HG03045 (cell line): Measurements from ENCODE around the gene ACIN1.

Experiments
- ATAC-seq: cut with Tn5 transposase; IDR thresholded peaks from one replicate; pipeline ENCODE4 v1.9.1; 2021; ENCODE audit warnings: mild to moderate bottlenecking, moderate library complexity; ENCODE audit not compliant: unreplicated experiment

The ACIN1 gene

GRCh38 chr14:23086565-23086964 is 8.4 kb downstream of the ACIN1 start:
- no peak for ATAC-seq

GRCh38 chr14:23085458-23085857 is 9.5 kb downstream of the ACIN1 start:
- no peak for ATAC-seq

- no peak for ATAC-seq
These were observed 14.5 kb downstream of the ACIN1 start for GRCh38 chr14:23080474-23080873.

- no peak for ATAC-seq
These were observed 15.2 kb downstream of the ACIN1 start for GRCh38 chr14:23079716-23080115.

- ATAC-seq = no peak
These were observed 16.2 kb downstream of the ACIN1 start for GRCh38 chr14:23078692-23079116.

GRCh38 chr14:23077962-23078361 is 17.0 kb downstream of the ACIN1 start:
- ATAC-seq = no peak

GRCh38 chr14:23076785-23077408 is 18.0 kb downstream of the ACIN1 start:
- ATAC-seq = no peak

- no peak for ATAC-seq
These were observed 20.0 kb downstream of the ACIN1 start for GRCh38 chr14:23074906-23075305.

GRCh38 chr14:23071921-23072539 is 22.9 kb downstream of the ACIN1 start:
- ATAC-seq = no peak

GRCh38 chr14:23071244-23071920 is 23.6 kb downstream of the ACIN1 start:
- ATAC-seq = peak; percentile 87

- ATAC-seq = no peak
These were observed 24.4 kb downstream of the ACIN1 start for GRCh38 chr14:23070262-23071129.

- no peak for ATAC-seq
These were observed 25.5 kb downstream of the ACIN1 start for GRCh38 chr14:23069413-23069806.

GRCh38 chr14:23068789-23069412 is 26.0 kb downstream of the ACIN1 start:
- ATAC-seq = peak; percentile 63

- no peak for ATAC-seq
These were observed 26.8 kb downstream of the ACIN1 start for GRCh38 chr14:23067847-23068788.

GRCh38 chr14:23066855-23067744 is 27.8 kb downstream of the ACIN1 start:
- ATAC-seq = no peak

GRCh38 chr14:23066368-23066767 is 28.6 kb downstream of the ACIN1 start:
- ATAC-seq = no peak

GRCh38 chr14:23063601-23064000 is 31.3 kb downstream of the ACIN1 start:
- no peak for ATAC-seq

- ATAC-seq = no peak
These were observed 32.9 kb downstream of the ACIN1 start for GRCh38 chr14:23062002-23062401.
